ENCODE data around the gene ACTR10.

The ACTR10 gene

DNA sequence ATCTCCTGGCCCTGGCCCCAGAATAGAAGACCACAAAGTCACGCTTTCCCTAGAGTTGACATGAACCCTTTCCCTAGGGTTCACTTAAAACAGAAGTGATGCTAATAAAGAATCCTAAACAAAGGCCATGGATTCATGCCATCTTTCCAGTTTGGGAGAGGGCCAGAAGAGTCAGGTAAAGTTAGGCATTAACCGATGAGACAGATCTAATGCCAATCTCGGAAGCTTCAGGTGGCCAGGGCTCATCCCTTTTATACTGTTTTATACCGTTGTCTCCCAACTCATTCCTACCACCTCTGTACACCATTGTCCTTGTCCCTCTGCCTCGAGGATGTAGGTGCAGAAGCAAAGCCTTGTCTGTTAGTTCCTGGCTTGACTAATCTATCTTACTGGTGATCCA, 22.8 kb upstream of the ACTR10 start (continued):
- TF ChIP-seq, protein P1, sequence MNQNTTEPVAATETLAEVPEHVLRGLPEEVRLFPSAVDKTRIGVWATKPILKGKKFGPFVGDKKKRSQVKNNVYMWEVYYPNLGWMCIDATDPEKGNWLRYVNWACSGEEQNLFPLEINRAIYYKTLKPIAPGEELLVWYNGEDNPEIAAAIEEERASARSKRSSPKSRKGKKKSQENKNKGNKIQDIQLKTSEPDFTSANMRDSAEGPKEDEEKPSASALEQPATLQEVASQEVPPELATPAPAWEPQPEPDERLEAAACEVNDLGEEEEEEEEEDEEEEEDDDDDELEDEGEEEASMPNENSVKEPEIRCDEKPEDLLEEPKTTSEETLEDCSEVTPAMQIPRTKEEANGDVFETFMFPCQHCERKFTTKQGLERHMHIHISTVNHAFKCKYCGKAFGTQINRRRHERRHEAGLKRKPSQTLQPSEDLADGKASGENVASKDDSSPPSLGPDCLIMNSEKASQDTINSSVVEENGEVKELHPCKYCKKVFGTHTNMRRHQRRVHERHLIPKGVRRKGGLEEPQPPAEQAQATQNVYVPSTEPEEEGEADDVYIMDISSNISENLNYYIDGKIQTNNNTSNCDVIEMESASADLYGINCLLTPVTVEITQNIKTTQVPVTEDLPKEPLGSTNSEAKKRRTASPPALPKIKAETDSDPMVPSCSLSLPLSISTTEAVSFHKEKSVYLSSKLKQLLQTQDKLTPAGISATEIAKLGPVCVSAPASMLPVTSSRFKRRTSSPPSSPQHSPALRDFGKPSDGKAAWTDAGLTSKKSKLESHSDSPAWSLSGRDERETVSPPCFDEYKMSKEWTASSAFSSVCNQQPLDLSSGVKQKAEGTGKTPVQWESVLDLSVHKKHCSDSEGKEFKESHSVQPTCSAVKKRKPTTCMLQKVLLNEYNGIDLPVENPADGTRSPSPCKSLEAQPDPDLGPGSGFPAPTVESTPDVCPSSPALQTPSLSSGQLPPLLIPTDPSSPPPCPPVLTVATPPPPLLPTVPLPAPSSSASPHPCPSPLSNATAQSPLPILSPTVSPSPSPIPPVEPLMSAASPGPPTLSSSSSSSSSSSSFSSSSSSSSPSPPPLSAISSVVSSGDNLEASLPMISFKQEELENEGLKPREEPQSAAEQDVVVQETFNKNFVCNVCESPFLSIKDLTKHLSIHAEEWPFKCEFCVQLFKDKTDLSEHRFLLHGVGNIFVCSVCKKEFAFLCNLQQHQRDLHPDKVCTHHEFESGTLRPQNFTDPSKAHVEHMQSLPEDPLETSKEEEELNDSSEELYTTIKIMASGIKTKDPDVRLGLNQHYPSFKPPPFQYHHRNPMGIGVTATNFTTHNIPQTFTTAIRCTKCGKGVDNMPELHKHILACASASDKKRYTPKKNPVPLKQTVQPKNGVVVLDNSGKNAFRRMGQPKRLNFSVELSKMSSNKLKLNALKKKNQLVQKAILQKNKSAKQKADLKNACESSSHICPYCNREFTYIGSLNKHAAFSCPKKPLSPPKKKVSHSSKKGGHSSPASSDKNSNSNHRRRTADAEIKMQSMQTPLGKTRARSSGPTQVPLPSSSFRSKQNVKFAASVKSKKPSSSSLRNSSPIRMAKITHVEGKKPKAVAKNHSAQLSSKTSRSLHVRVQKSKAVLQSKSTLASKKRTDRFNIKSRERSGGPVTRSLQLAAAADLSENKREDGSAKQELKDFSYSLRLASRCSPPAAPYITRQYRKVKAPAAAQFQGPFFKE (tag by site-specific recombination; IDR thresholded peaks at IDR 0.05; ENCODE audit: borderline replicate concordance) = no peak
- TF ChIP-seq ZNF785 (tag by site-specific recombination; IDR thresholded peaks at IDR 0.05) (no peak), ZFP41 (tag by site-specific recombination; IDR thresholded peaks at IDR 0.05; ENCODE audit: borderline replicate concordance) (no peak)
- TF ChIP-seq, protein P2, sequence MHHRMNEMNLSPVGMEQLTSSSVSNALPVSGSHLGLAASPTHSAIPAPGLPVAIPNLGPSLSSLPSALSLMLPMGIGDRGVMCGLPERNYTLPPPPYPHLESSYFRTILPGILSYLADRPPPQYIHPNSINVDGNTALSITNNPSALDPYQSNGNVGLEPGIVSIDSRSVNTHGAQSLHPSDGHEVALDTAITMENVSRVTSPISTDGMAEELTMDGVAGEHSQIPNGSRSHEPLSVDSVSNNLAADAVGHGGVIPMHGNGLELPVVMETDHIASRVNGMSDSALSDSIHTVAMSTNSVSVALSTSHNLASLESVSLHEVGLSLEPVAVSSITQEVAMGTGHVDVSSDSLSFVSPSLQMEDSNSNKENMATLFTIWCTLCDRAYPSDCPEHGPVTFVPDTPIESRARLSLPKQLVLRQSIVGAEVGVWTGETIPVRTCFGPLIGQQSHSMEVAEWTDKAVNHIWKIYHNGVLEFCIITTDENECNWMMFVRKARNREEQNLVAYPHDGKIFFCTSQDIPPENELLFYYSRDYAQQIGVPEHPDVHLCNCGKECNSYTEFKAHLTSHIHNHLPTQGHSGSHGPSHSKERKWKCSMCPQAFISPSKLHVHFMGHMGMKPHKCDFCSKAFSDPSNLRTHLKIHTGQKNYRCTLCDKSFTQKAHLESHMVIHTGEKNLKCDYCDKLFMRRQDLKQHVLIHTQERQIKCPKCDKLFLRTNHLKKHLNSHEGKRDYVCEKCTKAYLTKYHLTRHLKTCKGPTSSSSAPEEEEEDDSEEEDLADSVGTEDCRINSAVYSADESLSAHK (tag by site-specific recombination; IDR thresholded peaks at IDR 0.05) = no peak
- TF ChIP-seq, protein P3, sequence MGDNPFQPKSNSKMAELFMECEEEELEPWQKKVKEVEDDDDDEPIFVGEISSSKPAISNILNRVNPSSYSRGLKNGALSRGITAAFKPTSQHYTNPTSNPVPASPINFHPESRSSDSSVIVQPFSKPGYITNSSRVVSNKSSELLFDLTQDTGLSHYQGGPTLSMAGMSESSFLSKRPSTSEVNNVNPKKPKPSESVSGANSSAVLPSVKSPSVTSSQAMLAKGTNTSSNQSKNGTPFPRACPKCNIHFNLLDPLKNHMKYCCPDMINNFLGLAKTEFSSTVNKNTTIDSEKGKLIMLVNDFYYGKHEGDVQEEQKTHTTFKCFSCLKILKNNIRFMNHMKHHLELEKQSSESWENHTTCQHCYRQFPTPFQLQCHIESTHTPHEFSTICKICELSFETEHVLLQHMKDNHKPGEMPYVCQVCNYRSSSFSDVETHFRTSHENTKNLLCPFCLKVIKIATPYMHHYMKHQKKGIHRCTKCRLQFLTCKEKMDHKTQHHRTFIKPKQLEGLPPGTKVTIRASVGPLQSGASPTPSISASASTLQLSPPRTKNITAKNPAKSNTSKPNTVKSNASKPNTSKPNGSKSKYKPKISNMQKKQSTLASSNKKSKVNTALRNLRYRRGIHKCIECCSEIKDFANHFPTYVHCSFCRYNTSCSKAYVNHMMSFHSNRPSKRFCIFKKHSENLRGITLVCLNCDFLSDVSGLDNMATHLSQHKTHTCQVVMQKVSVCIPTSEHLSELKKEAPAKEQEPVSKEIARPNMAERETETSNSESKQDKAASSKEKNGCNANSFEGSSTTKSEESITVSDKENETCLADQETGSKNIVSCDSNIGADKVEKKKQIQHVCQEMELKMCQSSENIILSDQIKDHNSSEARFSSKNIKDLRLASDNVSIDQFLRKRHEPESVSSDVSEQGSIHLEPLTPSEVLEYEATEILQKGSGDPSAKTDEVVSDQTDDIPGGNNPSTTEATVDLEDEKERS (tag by site-specific recombination; IDR thresholded peaks at IDR 0.05) = no peak
- TF ChIP-seq, protein P4, sequence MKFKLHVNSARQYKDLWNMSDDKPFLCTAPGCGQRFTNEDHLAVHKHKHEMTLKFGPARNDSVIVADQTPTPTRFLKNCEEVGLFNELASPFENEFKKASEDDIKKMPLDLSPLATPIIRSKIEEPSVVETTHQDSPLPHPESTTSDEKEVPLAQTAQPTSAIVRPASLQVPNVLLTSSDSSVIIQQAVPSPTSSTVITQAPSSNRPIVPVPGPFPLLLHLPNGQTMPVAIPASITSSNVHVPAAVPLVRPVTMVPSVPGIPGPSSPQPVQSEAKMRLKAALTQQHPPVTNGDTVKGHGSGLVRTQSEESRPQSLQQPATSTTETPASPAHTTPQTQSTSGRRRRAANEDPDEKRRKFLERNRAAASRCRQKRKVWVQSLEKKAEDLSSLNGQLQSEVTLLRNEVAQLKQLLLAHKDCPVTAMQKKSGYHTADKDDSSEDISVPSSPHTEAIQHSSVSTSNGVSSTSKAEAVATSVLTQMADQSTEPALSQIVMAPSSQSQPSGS (tag by site-specific recombination; IDR thresholded peaks at IDR 0.05; ENCODE audit: low read depth) = no peak

DNA sequence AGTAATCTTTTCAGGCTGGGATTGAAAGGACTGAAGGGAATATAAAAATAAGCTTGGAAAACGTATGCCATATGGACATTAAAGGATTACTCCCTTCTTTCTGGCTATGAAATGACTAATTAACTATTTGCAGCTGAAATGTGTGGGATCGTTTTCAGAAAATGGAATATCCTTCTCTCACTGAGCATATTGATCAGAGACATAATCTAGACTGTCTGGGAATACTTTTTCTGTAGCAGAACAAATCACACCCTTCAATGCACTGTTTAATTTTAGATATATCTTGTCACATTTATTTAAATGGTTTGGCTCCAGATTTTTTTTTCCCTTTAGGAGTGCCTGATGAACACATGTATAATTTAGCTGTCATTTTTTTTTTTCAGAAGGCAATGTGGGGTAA, 10.8 kb upstream of the ACTR10 start:
- no peak overlapping the region for H3K4me3 ChIP-seq (ENCODE audit: low read depth, low read length)
- ChIA-PET CTCF (interaction anchor here (0.6 kb wide), 1 partner anchor 249 kb away, joined by 4 read pairs; no protein-coding TSS in a partner anchor), POLR2A (no interaction called here)
- H3K9me3 ChIP-seq (ENCODE audit: control insufficient read depth, insufficient read depth, low read depth, low read length) = no peaks in the 10 kb centered on the region
- no peaks in the 10 kb centered on the region for H3K36me3 ChIP-seq (ENCODE audit: control insufficient read depth in 2 of 2, insufficient read depth in 1 of 2, low read length in 2 of 2)
- no peak for TF ChIP-seq KLF7 (tag by site-specific recombination; IDR thresholded peaks at IDR 0.05; ENCODE audit: borderline replicate concordance)
- TF ChIP-seq ZBTB1 (tag by site-specific recombination; IDR thresholded peaks at IDR 0.05) = no peak
- TF ChIP-seq ZNF221 (tag by site-specific recombination; IDR thresholded peaks at IDR 0.05; ENCODE audit: borderline replicate concordance) = no peak
- TF ChIP-seq, protein P5, sequence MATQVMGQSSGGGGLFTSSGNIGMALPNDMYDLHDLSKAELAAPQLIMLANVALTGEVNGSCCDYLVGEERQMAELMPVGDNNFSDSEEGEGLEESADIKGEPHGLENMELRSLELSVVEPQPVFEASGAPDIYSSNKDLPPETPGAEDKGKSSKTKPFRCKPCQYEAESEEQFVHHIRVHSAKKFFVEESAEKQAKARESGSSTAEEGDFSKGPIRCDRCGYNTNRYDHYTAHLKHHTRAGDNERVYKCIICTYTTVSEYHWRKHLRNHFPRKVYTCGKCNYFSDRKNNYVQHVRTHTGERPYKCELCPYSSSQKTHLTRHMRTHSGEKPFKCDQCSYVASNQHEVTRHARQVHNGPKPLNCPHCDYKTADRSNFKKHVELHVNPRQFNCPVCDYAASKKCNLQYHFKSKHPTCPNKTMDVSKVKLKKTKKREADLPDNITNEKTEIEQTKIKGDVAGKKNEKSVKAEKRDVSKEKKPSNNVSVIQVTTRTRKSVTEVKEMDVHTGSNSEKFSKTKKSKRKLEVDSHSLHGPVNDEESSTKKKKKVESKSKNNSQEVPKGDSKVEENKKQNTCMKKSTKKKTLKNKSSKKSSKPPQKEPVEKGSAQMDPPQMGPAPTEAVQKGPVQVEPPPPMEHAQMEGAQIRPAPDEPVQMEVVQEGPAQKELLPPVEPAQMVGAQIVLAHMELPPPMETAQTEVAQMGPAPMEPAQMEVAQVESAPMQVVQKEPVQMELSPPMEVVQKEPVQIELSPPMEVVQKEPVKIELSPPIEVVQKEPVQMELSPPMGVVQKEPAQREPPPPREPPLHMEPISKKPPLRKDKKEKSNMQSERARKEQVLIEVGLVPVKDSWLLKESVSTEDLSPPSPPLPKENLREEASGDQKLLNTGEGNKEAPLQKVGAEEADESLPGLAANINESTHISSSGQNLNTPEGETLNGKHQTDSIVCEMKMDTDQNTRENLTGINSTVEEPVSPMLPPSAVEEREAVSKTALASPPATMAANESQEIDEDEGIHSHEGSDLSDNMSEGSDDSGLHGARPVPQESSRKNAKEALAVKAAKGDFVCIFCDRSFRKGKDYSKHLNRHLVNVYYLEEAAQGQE (tag by site-specific recombination; IDR thresholded peaks at IDR 0.05) = no peak
- TF ChIP-seq, protein P6, sequence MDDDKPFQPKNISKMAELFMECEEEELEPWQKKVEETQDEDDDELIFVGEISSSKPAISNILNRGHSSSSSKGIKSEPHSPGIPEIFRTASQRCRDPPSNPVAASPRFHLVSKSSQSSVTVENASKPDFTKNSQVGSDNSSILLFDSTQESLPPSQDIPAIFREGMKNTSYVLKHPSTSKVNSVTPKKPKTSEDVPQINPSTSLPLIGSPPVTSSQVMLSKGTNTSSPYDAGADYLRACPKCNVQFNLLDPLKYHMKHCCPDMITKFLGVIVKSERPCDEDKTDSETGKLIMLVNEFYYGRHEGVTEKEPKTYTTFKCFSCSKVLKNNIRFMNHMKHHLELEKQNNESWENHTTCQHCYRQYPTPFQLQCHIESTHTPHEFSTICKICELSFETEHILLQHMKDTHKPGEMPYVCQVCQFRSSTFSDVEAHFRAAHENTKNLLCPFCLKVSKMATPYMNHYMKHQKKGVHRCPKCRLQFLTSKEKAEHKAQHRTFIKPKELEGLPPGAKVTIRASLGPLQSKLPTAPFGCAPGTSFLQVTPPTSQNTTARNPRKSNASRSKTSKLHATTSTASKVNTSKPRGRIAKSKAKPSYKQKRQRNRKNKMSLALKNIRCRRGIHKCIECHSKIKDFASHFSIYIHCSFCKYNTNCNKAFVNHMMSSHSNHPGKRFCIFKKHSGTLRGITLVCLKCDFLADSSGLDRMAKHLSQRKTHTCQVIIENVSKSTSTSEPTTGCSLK (tag by site-specific recombination; IDR thresholded peaks at IDR 0.05) = no peak
- no peak for TF ChIP-seq ZNF239 (tag by site-specific recombination; IDR thresholded peaks at IDR 0.05)
- TF ChIP-seq, protein P2 (tag by site-specific recombination; IDR thresholded peaks at IDR 0.05) = no peak
- no peak overlapping the region for H3K27ac ChIP-seq (ENCODE audit: extremely low read depth, low read depth, low read length)
- H3K4me1 ChIP-seq (ENCODE audit: control insufficient read depth, insufficient read depth, low read length) = no peaks in the 10 kb centered on the region
